Dermis blood vessel endothelial cell (primary cell): Measurements from ENCODE around the gene INTS1. TPM values are rescaled to one million over a fixed set of nuclear protein-coding genes. Genes with fewer than 3 reads are reported as not detected.

Source experiments
- DNase-seq: peaks from one replicate; pipeline ENCODE4 v3.0.0; 2010
- total RNA-seq: library from RNA; depleted of rRNA; stranded (reverse); fragments of >200 nt; gene quantifications from 2 replicates; pipeline ENCODE4 v1.2.3, GENCODE V29; 2014

Gene INTS1
- total RNA-seq, 1 donor from 2014 or later: 44.6 TPM

GRCh38 chr7:1428941-1429501, 75.2 kb downstream of the INTS1 start:
- DNase-seq: no peak

GRCh38 chr7:1427064-1427657, 77.0 kb downstream of the INTS1 start:
- DNase-seq: no peak

GRCh38 chr7:1426474-1426873, 77.7 kb downstream of the INTS1 start:
- no peak for DNase-seq

- peak; percentile 37 for DNase-seq
These were observed 78.7 kb downstream of the INTS1 start for GRCh38 chr7:1425292-1426136.

- no peak for DNase-seq
These were observed 80.1 kb downstream of the INTS1 start for GRCh38 chr7:1424041-1424440.

GRCh38 chr7:1423264-1423811, 80.9 kb downstream of the INTS1 start:
- DNase-seq: no peak

GRCh38 chr7:1422512-1423263, 81.5 kb downstream of the INTS1 start:
- no peak for DNase-seq

GRCh38 chr7:1421946-1422345, 82.2 kb downstream of the INTS1 start:
- no peak for DNase-seq

- DNase-seq: no peak
These were observed 83.0 kb downstream of the INTS1 start for GRCh38 chr7:1421020-1421790.

Other genes with a start within 250 kb of the INTS1 start
- 14.4 and 19.1 TPM in 2 replicates for gene MICALL2, start 44.9 kb downstream of the INTS1 start, total RNA-seq
- 34.7 and 42.9 TPM in 2 replicates for gene MAFK, start 26.3 kb upstream of the INTS1 start, total RNA-seq
- under 0.01 and 0.05 TPM in 2 replicates for gene TMEM184A, start 51.8 kb upstream of the INTS1 start, total RNA-seq
- gene PSMG3, start 65.6 kb upstream of the INTS1 start, total RNA-seq: 12.6 and 20.1 TPM in 2 replicates
- gene ELFN1, start 165.9 kb upstream of the INTS1 start, total RNA-seq: 0.56 and 1.2 TPM in 2 replicates